SIG-M5 (cell line): Measurements from ENCODE around the gene PAQR7.

Source experiments
- DNase-seq: peaks from one replicate; lab custom pipeline; 2025; lab: John Stamatoyannopoulos, UW

PAQR7 gene

GRCh38 chr1:25902462-25902861, 27.0 kb upstream of the PAQR7 start:
- DNase-seq = no peak

- DNase-seq = no peak
Observed at GRCh38 chr1:25900219-25900618, 24.7 kb upstream of the PAQR7 start.

- no peak for DNase-seq
Observed at GRCh38 chr1:25899792-25900191, 24.3 kb upstream of the PAQR7 start.

- DNase-seq = no peak
Observed at GRCh38 chr1:25898223-25899015, 22.9 kb upstream of the PAQR7 start.

- DNase-seq = no peak
Observed at GRCh38 chr1:25897754-25898153, 22.2 kb upstream of the PAQR7 start.

- no peak for DNase-seq
Observed at GRCh38 chr1:25896266-25896665, 20.8 kb upstream of the PAQR7 start.

- DNase-seq = peak; percentile 16
Observed at GRCh38 chr1:25895365-25895990, 20.0 kb upstream of the PAQR7 start.

- DNase-seq = no peak
Observed at GRCh38 chr1:25893116-25893515, 17.6 kb upstream of the PAQR7 start.

GRCh38 chr1:25891606-25892005, 16.1 kb upstream of the PAQR7 start:
- no peak for DNase-seq

- no peak for DNase-seq
Observed at GRCh38 chr1:25890239-25891034, 14.9 kb upstream of the PAQR7 start.

- no peak for DNase-seq
Observed at GRCh38 chr1:25889470-25889869, 14.0 kb upstream of the PAQR7 start.

GRCh38 chr1:25888426-25888987, 13.0 kb upstream of the PAQR7 start:
- DNase-seq = no peak

GRCh38 chr1:25885602-25886001, 10.1 kb upstream of the PAQR7 start:
- no peak for DNase-seq

GRCh38 chr1:25881266-25881665, 5.8 kb upstream of the PAQR7 start:
- DNase-seq = no peak

GRCh38 chr1:25880518-25880917, 5.0 kb upstream of the PAQR7 start:
- DNase-seq = no peak

- DNase-seq = no peak
Observed at GRCh38 chr1:25879675-25880074, 4.2 kb upstream of the PAQR7 start.

- no peak for DNase-seq
Observed at GRCh38 chr1:25878690-25879089, 3.2 kb upstream of the PAQR7 start.

- no peak for DNase-seq
Observed at GRCh38 chr1:25877155-25877554, 1.6 kb upstream of the PAQR7 start.

- DNase-seq = no peak
Observed at GRCh38 chr1:25876693-25877077, 1.2 kb upstream of the PAQR7 start.

- no peak for DNase-seq
Observed at GRCh38 chr1:25875856-25876692, 566 bp upstream of the PAQR7 start.

GRCh38 chr1:25874635-25875153, 814 bp downstream of the PAQR7 start:
- no peak for DNase-seq
